ENCODE measurements around the gene PHF20. TPM values are rescaled to one million over a fixed set of nuclear protein-coding genes. Genes with fewer than 3 reads are reported as not detected.

PHF20 gene
- total and polyA plus RNA-seq, 2 of the 13 experiments (the other 11 are each of a cell fraction or from before 2014, with no cell fraction given): 22.8 to 34.1 TPM

DNA sequence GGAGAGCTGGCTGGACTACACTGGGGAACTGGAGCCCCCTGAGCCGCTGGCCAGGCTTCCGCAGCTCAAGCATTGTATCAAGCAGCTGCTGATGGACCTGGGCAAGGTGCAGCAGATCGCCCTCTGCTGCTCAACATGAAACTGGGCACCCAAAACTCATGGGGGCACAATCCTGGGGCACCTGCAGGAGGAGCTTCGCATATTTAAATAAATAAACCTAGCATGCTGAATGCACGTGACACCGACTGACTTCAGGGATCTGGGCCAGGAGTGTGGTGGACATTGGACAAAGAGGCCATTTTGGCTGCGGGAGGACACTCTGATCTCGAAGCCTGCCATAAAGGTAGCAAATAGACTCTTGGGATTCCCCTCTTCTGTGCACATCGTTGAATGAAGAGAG is 175.7 kb downstream of the PHF20 start (continued):
- TF ChIP-seq, protein P1, sequence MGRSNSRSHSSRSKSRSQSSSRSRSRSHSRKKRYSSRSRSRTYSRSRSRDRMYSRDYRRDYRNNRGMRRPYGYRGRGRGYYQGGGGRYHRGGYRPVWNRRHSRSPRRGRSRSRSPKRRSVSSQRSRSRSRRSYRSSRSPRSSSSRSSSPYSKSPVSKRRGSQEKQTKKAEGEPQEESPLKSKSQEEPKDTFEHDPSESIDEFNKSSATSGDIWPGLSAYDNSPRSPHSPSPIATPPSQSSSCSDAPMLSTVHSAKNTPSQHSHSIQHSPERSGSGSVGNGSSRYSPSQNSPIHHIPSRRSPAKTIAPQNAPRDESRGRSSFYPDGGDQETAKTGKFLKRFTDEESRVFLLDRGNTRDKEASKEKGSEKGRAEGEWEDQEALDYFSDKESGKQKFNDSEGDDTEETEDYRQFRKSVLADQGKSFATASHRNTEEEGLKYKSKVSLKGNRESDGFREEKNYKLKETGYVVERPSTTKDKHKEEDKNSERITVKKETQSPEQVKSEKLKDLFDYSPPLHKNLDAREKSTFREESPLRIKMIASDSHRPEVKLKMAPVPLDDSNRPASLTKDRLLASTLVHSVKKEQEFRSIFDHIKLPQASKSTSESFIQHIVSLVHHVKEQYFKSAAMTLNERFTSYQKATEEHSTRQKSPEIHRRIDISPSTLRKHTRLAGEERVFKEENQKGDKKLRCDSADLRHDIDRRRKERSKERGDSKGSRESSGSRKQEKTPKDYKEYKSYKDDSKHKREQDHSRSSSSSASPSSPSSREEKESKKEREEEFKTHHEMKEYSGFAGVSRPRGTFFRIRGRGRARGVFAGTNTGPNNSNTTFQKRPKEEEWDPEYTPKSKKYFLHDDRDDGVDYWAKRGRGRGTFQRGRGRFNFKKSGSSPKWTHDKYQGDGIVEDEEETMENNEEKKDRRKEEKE (IDR thresholded peaks at IDR 0.05): no peak
- TF ChIP-seq ATF6 (CRISPR knock-in tag; conservative IDR thresholded peaks at IDR 0.05) (no peak), BORCS8-MEF2B (CRISPR knock-in tag; IDR thresholded peaks at IDR 0.05) (0 out of 2 replicates have a peak, but pooled peaks have one; percentile 36), CREM (IDR thresholded peaks at IDR 0.05) (no peak), CREM (CRISPR knock-in tag; IDR thresholded peaks at IDR 0.05) (no peak), KDM1A (CRISPR knock-in tag; IDR thresholded peaks at IDR 0.05) (no peak), ZNF282 (IDR thresholded peaks at IDR 0.05; ENCODE audit: partially characterized antibody) (no peak), SP140L (CRISPR knock-in tag; IDR thresholded peaks at IDR 0.05; ENCODE audit: borderline replicate concordance) (no peak), SSRP1 (CRISPR knock-in tag; IDR thresholded peaks at IDR 0.05) (no peak), NFE2L2 (IDR thresholded peaks at IDR 0.05; ENCODE audit: low read length) (no peak), HNF1B (CRISPR knock-in tag; IDR thresholded peaks at IDR 0.05) (0 out of 2 replicates have a peak, but pooled peaks have one; percentile 47), ZBTB8A (CRISPR knock-in tag; IDR thresholded peaks at IDR 0.05; ENCODE audit: borderline replicate concordance, low read depth) (no peak), ZNF740 (CRISPR knock-in tag; IDR thresholded peaks at IDR 0.05) (no peak), ZNF777 (CRISPR knock-in tag; IDR thresholded peaks at IDR 0.05) (no peak)
- TF ChIP-seq, protein P2, sequence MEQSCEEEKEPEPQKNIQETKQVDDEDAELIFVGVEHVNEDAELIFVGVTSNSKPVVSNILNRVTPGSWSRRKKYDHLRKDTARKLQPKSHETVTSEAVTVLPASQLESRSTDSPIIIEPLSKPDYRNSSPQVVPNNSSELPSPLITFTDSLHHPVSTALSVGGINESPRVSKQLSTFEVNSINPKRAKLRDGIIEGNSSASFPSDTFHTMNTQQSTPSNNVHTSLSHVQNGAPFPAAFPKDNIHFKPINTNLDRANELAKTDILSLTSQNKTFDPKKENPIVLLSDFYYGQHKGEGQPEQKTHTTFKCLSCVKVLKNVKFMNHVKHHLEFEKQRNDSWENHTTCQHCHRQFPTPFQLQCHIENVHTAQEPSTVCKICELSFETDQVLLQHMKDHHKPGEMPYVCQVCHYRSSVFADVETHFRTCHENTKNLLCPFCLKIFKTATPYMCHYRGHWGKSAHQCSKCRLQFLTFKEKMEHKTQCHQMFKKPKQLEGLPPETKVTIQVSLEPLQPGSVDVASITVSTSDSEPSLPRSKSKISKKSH (CRISPR knock-in tag; IDR thresholded peaks at IDR 0.05; ENCODE audit: borderline replicate concordance): peak; percentile 57; the same call in 1 of the 2 replicates
- TF ChIP-seq, protein P3, sequence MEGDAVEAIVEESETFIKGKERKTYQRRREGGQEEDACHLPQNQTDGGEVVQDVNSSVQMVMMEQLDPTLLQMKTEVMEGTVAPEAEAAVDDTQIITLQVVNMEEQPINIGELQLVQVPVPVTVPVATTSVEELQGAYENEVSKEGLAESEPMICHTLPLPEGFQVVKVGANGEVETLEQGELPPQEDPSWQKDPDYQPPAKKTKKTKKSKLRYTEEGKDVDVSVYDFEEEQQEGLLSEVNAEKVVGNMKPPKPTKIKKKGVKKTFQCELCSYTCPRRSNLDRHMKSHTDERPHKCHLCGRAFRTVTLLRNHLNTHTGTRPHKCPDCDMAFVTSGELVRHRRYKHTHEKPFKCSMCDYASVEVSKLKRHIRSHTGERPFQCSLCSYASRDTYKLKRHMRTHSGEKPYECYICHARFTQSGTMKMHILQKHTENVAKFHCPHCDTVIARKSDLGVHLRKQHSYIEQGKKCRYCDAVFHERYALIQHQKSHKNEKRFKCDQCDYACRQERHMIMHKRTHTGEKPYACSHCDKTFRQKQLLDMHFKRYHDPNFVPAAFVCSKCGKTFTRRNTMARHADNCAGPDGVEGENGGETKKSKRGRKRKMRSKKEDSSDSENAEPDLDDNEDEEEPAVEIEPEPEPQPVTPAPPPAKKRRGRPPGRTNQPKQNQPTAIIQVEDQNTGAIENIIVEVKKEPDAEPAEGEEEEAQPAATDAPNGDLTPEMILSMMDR (CRISPR knock-in tag; IDR thresholded peaks at IDR 0.05): peak; percentile 58
- TF ChIP-seq, protein P4, sequence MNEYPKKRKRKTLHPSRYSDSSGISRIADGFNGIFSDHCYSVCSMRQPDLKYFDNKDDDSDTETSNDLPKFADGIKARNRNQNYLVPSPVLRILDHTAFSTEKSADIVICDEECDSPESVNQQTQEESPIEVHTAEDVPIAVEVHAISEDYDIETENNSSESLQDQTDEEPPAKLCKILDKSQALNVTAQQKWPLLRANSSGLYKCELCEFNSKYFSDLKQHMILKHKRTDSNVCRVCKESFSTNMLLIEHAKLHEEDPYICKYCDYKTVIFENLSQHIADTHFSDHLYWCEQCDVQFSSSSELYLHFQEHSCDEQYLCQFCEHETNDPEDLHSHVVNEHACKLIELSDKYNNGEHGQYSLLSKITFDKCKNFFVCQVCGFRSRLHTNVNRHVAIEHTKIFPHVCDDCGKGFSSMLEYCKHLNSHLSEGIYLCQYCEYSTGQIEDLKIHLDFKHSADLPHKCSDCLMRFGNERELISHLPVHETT (CRISPR knock-in tag; conservative IDR thresholded peaks at IDR 0.05): no peak
